Kidney glomerular epithelial cell (primary cell): Measurements from ENCODE around the gene DLX2.

ENCODE experiments used
- DNase-seq: peaks from one replicate; lab custom pipeline; 2025; lab: John Stamatoyannopoulos, UW

DLX2 gene

DNA sequence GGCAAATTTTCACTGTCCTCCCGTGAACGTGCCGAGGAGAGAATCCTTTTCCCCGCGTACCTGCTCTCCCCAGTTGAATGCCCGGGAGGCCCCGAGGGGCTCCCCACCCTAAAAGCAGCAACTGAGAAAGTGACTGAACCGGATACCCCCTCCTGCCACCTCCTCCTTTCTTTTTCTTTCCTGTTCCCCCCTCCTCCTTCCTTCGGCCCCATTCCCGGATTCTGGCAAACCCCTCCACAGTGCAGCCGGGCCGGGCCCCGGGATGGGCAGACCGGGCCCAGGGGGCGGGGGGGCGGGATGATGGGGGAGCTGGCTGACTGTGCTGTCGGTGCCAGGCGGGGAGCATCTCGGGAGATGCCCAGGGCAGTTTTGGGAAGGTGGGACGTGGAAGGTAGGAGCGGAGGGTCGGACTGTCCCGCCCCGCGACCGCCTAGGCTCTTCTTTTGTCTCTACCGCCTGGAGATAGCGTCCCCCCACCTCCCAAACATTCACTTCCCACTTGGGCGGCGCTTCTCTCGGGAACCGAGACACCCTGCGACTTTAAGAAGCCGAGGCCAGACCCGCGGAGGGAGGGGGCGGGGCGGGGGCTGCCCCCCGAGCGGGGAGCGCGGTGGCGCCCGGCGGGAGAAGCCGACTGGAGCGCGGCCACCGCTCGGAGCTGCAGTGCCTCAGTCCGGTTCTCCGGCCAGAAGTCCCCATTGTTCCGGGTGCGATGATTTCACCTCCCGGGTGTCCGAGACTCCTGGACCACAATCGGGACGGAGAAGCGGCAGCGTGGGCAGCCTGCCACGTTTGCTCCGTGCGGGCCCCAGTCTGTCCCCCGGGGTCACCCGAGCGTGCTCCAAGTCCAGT is 8.2 kb downstream of the DLX2 start:
- DNase-seq = no peak

DNA sequence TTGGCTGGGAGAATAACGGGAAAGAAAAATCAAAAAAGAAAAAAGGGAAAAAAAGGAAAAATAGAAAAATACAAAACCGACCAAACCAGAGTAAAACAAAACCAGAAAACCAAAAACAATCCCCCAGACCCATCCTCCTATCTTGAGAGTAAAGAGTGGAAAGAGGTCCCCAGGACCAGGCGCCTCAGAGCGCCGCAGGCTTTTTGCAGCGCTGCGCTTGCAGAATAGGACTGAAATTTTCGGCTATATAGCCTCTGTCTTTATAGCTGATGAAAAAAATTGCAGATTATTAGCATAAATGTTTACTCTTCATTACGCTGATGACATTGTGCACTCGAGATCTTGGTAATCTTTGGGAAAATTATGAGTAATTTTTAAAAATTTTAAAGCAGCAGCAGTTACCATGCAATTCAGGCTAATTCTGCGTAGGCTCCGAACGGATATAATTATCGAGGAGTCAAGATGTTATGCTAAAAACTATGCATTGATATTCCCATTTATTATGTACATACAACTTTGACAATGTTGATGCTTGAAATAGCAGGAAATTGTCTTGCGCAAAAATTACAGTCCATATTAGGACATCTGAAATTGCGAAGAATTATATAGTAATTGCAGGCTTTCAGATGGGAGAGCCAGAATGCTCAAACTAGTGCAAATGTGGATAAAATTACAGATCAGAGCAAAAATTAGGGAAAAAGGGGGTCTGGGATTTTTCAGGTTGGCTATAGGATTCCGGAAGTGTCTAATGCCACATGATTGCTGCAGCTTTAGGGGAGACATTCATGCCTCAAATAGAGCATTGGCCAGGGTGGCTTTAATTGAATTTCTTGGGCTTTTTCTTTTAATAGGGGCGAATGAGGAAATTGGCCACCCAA is 9.0 kb downstream of the DLX2 start:
- no peak for DNase-seq

DNA sequence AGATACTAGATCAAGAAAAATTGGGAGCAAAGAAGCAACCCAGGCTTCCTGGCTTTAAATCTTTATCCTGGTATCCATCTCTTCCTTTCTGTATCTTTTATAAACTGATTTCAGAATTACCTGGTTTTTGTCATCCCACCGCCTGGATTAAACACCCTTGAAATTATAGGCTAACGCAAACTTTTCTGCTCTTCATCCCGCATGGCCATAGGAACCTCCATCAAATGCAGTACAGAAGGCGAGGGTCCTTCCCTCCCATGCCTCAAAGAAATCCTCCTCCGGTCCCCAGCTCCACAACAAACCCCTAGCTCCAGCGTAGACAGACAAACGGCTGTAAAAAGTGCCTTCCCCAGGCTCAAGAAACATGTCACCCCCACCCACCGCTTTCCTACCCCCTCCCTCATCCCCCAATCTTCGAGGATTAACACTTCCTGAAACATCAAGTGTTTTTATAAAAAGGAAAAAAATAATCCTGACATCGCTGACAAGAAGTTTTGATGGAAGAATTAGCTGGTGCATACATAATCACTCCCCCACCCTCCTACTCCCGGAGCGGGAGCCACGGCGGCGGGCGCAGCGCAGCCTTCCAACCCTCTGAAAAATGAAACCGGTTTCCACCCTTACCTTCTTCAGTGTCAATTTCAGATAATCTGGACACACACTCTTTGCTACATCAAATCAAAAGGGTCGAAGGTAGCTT is 9.8 kb downstream of the DLX2 start:
- no peak for DNase-seq

DNA sequence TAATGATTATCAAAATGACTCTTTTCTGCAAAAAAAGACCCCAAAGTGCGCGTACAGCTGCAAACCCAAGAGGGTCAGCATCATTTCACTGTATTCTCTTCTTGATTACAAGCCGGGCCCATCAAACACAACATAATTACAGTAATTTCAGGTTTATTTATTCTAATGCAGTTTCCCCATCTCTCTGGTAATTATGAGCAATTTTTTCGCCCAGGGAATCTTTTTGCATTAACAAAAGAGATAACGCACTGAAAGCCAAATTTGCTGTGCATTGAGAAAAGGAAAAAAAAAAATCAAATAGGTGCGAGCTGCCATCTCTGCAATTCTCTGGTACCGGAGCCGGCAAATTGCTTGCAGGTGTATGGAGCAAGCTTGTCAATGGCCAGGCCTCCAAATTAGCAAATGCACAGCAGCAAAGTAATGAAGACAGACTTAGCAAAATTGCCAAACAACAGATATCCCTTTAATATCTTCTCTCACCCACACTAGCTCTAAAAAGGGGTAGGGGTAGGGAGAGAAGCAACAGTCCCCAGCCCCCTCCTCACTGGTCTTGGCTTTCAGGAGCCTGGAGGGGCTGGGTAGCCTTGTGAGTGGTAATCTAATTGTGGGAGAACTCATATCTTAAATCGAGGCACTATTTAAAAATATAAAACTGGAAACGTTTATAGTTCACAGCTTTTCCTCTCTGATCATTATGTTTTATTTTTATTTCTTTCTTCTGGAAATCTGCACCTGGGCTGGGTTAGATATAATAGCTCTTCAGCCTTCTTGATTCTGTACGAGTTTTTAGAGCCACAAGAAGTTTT is 10.7 kb downstream of the DLX2 start:
- no peak for DNase-seq

DNA sequence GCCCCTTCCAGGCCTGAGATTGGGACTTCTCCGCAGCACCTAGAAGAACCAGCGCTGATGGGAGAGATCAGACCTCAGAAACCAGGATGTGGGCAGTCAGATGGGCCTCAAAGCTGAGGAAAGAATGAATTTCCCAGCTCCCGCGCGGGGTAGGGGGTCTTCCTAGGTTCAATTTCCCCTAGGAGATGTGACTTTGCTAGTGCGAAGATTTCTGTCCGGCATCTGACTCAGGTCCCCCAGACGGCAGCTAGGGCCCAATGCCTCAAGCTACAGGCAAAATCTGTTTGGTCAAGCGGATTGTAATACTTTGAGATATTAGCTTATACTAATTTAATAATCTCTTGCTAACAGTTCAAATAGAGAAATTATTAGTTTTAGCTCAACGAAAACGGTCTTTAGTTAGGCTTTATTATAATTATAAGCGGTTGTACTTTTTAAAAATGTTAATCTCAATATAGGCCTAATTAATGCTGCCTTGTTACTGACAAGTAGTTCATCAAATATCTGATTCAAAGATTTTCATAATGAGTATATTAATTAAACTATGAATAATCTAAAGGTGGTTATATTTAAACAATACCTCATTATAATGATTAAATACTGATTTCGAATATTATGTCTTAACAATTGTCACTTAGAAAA is 11.6 kb downstream of the DLX2 start:
- DNase-seq = no peak

DNA sequence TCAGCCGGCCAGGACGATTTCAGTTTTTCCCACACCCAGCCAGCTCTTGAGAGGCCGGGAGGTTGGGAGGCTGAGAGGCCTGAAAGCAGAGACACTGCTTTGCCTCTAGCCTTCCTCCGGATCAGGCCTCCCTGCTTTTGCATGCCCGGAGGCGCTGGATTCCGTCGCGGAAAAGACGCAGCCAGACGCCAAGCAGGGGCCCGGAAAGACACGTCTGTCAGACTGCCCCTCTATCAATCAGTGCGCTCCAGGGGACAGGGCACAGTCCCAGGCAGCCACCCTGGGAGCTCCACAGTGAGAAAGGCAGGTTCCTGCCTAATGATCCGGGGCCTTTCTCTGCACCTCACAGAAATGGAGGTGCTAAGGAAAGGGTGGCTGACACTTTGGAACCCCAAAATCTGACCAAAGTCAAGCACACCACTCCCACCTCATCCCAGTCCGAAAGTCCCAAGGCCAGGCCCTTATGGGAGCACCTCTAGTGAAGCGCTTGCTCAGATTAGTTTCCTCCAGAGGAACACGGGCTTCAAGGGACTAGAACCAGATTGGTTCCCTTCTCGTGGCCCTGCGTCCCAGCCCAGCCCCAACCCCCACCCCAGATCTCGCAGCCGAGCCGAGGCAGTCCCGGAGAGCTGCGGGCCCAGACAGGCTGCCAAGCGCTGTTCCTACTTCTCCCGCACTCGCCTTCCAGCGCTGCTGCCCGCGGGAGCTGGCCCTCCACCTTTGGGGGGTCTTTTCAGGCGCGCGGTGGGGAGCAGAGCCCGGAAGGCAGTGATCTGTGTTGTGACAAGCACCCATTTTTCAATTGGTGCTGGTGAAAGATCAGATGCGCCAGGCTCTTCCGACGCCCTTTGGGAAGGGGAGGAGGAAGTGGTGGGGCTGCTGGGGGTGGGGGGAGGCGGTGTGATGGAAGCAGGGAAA is 12.4 kb downstream of the DLX2 start:
- no peak for DNase-seq

DNA sequence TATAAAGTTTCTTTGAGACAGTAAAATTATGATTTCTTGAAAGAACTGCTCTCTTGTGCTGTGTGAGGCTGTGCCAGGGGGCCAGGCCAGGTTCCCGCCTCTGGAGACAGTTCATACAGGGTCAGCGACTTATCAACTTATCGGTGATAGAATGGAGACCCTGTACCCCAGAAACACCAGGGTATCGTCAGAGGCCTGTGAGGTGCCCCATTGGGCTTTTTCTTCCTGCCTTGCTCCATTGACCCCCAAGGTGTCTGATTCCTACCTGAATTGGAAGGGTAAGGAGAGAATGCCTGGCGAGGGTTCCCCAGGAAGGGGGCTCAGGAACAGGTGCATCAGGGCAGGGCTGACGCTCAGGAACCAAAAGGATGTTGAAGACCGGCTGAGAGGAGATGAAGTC is 13.1 kb downstream of the DLX2 start:
- no peak for DNase-seq

DNA sequence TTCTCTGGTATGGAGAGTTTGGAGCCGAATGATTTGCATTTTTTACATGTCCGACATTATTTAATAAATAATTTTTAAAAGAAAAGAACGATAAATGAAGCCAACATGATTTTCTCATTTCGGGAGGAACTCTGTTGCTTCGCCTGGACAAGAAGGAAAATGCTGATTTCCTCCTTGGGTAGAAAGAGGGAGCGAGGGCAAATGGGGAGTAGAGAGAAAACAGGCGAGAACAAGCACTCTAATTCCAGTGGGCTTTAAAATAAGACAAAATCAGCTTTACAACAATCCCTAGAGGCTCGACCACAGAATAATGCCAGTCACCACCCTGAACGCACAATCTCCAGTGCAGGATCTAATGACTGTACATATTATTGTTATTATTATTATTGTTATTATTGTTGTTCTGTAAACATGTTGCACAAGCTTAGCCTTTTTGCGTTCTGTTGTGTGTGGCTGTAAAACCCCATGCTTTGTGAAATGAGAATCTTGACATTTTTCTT is 13.6 kb downstream of the DLX2 start:
- no peak for DNase-seq

DNA sequence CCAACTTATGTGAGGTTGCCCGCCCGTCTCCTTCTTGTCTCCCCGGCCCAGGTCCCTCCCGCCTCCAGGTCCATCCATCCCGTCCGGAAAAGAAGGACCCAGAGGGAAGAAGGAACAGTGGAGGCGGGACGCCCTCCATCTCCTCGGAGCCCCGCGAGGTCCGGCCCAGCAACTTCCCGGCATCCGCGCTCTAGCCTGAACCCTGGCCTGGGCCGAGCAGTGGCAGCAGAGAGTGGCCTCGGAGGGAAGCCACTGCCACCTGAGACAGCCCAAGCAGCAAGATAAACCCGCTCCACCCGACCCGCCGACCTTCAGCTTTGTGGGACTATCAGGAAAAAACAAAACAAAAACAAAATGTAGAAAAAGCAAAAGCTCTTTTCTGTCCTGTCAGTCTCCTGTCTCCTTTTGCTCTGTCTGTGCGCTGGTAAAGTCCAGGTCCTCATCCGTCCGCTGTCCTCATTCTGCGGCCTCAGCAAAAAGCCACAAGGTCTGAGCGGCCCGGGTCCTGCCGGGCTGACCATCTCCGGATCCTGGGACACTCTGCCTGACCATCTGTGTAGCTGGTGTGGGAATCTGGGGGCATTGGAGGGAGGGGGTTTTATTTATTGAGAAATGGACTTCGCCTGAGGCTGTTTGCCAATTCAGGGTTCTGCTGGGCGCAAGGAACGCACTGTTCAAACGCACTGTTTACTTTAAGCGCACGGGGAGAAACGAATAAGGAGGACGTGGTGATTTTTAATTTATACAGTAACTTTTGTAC is 14.3 kb downstream of the DLX2 start:
- DNase-seq = no peak

DNA sequence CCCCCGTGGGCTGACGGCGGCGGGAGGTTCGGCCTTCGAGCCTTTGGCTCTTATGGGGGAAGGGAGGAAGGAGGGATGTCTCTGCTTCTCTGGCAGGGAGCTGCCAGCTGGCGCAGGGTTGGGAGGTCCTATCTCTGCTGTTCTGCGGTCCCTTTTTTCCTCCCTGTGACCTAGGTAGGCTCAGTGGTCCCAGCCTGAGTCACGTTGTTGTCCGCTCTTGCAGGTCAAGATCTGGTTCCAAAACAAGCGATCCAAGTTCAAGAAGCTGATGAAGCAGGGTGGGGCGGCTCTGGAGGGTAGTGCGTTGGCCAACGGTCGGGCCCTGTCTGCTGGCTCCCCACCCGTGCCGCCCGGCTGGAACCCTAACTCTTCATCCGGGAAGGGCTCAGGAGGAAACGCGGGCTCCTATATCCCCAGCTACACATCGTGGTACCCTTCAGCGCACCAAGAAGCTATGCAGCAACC is 14.9 kb downstream of the DLX2 start:
- no peak for DNase-seq

DNA sequence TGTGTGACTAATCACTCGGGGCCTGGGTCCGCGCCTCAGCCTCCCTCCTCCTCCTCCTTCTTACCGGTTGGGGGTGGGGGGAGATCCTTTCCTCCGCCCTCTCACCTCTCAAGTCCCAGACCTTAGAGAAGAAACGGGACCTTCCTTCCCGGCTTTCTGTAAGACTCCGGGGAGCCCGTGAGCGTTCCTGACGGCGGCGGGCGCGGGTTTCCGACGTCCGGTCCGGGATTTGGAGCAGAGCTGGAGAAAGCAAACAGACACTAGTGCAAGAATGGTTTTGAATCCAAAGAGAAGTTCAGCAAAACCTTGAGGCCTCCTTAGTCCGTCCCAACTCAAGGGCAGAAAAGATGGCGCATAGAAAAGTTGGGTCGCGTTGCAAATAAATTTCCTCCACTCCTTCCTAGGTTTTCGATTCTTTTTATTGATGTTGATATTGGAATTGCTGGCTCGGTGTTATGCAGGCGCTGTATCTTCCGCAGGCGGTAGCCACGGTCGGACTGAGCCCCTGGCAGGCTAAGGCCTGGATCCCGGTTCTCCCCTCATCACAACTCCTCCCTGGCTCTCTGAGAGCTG is 15.4 kb downstream of the DLX2 start:
- DNase-seq = no peak

DNA sequence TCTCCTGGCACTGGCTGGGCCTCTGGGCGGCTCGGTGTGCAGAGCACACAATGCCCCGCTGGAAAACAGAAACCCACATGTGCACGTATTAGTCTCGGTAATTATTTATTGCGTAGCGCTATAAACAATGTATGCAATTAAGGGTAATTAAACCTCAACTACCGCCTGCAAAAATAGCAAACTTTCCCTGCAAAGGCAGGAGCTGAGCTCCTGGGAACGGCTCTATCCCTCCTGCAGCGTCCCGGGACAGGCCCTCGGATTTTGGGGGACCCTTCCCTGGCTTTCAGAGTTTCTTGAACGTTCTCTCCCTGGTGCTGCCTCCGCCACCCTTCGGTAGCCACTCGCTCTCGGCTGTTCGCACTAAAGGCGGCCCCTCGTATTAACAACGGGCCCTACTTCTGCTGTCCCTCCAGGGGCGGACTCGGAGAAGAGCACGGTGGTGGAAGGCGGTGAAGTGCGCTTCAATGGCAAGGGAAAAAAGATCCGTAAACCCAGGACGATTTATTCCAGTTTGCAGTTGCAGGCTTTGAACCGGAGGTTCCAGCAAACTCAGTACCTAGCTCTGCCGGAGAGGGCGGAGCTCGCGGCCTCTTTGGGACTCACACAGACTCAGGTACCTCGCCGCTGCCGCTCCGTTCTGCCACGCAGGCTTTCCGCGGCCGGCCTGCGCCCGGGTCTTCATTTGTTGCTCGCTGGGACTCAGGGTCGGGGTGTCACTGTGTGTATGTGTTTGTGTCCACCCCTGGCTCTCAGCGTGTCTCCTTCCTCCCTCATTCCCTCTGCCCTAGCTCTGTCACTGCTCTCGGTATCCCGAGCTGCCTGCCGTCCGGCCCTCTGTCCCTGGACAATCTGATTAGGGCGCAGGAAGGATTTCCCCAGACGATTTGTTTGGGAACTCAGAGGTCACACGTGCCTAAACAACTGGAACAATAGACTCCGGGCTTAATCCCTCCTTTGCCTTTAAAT is 16.2 kb downstream of the DLX2 start:
- no peak for DNase-seq

DNA sequence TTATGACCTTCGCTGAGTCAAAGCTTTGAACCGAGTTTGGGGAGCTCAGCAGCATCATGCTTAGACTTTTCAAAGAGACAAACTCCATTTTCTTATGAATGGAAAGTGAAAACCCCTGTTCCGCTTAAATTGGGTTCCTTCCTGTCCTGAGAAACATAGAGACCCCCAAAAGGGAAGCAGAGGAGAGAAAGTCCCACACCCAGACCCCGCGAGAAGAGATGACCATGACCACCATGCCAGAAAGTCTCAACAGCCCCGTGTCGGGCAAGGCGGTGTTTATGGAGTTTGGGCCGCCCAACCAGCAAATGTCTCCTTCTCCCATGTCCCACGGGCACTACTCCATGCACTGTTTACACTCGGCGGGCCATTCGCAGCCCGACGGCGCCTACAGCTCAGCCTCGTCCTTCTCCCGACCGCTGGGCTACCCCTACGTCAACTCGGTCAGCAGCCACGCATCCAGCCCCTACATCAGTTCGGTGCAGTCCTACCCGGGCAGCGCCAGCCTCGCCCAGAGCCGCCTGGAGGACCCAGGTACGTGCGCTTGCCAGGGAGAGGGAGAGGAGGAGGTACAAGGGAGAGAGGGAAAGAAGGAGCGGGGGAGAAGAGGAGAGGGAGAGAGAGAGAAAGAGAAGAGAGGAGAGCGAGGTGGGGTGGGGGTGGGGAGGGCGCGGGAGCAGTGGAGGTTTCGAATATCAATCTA is 17.1 kb downstream of the DLX2 start, which contains the start of gene DLX1:
Gene DLX1 (plus strand): TSS at position 48 of the 700 bp plus-strand sequence. CDS start 171 bp downstream, at position 219.
- no peak for DNase-seq

DNA sequence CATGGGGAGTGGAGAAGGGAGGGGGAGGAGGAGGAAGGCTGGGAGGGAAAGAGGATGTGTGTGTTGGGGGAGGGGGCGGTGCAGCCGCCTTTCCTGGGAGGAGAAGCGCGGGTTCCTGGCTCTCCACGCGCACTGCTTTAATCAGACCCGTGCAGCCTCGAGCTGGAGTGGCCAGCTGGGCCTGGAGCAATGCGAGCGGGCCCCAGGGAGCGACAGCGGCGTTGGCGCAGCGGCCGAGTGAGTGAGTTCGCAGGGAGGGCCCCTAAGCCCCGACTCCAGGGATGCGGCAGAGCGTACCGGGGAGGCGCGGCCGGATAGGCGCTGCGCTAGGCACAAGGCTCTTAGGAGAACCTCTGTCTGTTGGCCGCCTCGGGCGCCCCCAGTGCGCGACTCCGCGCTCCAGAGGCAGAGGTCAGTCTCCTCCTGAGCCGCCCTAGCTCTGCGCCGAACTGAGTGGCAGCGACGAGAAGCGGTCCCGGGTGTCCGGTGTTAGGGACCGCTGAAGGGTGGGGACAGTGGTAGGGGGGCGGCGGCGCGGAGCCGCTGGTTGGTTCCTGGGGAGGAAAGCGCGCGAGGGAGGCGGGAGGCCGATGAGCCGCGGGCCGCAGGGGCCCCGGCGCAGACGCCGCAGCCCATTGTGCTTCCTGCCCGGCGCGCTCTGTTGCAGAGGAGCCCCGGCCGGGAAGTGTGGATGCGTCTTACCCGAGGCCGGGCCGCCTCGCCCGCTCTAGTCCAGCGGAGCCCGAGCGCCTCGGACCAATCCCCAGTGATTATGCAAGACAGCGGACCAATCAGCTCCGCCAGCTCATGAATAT is 17.8 kb downstream of the DLX2 start:
- DNase-seq = peak; percentile 90

DNA sequence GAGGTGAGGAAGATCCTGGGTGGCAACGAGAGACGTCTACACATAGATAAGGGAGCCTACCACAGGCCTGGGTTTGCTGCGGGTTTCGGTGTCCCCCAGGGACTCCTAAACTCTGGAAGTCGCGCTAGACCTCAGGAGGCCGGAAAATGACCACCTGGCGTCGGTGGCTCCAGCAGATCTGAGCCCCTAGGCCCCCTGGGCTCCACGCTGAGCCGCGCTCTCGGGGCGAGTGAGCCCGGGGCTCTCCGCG is 18.4 kb downstream of the DLX2 start:
- no peak for DNase-seq
